ENCODE measurements around the gene MTAP.
A peak's percentile ranks its signal among the peaks of the same experiment; 100 is the strongest.

Gene MTAP

DNA sequence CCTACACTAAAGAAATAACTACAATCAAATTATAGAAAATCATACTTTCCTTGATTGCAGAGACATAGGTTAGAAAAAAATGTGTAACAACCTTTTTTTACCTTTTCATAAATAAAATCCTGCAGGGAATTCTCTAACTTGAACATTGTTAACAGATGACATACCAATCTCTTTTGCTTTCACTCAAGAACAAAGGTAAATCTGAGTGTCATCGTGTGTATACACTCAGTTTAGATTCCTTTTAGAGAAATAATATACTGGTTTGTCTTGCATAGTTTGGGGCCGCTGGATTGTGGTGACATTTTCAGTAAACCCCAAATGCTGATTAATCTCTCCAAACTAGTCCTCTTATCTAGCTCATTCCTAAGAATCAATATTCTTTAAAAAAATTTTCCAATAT is 20.8 kb upstream of the MTAP start:
- Mint-ChIP-seq H3K36me3 (ENCODE audit: low read depth) (no peaks in the 10 kb centered on the region), H3K4me1 (no peaks in the 10 kb centered on the region), H3K27me3 (ENCODE audit: low read depth, poor library complexity) (peaks cover 27% of the 10 kb centered on the region), H3K27ac (no peak overlapping the region), H3K4me3 (no peak overlapping the region), H3K9me3 (no peaks in the 10 kb centered on the region)
- TF ChIP-seq, protein P1, sequence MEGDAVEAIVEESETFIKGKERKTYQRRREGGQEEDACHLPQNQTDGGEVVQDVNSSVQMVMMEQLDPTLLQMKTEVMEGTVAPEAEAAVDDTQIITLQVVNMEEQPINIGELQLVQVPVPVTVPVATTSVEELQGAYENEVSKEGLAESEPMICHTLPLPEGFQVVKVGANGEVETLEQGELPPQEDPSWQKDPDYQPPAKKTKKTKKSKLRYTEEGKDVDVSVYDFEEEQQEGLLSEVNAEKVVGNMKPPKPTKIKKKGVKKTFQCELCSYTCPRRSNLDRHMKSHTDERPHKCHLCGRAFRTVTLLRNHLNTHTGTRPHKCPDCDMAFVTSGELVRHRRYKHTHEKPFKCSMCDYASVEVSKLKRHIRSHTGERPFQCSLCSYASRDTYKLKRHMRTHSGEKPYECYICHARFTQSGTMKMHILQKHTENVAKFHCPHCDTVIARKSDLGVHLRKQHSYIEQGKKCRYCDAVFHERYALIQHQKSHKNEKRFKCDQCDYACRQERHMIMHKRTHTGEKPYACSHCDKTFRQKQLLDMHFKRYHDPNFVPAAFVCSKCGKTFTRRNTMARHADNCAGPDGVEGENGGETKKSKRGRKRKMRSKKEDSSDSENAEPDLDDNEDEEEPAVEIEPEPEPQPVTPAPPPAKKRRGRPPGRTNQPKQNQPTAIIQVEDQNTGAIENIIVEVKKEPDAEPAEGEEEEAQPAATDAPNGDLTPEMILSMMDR (IDR thresholded peaks at IDR 0.05) = no peak
- DNase-seq = no peak

DNA sequence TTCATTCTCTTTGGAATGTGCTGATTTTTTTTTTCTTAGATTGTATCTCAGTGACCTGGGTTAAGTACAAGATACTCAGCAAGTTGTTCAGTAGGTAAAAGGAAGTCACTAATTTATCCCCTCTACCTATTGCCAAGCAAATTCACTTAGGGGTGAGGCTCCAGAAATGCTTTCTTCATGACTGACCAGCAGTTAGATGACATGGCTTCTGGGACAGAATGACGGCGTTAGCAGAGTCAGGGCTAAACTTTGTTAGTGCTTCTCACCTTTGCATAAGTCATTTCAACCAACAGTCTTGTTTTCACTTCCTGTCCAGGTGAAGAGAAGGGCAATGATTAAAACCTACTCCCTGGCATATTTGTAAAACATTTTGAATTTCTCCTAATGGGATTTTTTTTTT is 20.2 kb upstream of the MTAP start:
- DNase-seq = no peak
- no peak overlapping the region for H3K4me3 Mint-ChIP-seq
- peaks cover 32% of the 10 kb centered on the region for H3K27me3 Mint-ChIP-seq (ENCODE audit: low read depth, poor library complexity)
- TF ChIP-seq, protein P1 (IDR thresholded peaks at IDR 0.05) = no peak
- no peaks in the 10 kb centered on the region for H3K9me3 Mint-ChIP-seq
- no peaks in the 10 kb centered on the region for H3K36me3 Mint-ChIP-seq (ENCODE audit: low read depth)
- H3K4me1 Mint-ChIP-seq = no peaks in the 10 kb centered on the region
- H3K27ac Mint-ChIP-seq = no peak overlapping the region

DNA sequence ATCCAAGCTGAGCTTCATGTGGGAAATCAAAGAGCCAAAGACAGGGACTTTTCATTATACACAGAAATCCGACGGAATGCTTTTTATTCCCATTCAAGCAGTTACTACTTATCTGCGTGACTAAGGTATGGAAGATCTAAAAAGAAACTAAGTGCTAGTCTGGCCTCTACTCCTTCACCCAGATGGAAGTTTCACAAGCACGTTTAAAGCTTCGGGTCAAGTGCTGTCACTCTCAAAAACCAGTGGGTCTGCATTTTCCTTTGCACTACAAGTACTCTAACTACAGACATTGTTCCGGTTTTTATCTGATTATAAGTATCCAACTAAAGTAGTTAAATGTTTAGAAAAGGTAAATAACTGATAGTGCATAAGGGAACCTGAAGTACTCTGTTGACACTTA is 13.7 kb upstream of the MTAP start:
- Mint-ChIP-seq H3K27ac (no peak overlapping the region), H3K9me3 (no peaks in the 10 kb centered on the region), H3K36me3 (ENCODE audit: low read depth) (no peaks in the 10 kb centered on the region), H3K4me1 (no peaks in the 10 kb centered on the region), H3K4me3 (no peak overlapping the region), H3K27me3 (ENCODE audit: low read depth, poor library complexity) (peaks cover 40% of the 10 kb centered on the region)
- DNase-seq = no peak
- TF ChIP-seq, protein P1 (IDR thresholded peaks at IDR 0.05) = no peak

DNA sequence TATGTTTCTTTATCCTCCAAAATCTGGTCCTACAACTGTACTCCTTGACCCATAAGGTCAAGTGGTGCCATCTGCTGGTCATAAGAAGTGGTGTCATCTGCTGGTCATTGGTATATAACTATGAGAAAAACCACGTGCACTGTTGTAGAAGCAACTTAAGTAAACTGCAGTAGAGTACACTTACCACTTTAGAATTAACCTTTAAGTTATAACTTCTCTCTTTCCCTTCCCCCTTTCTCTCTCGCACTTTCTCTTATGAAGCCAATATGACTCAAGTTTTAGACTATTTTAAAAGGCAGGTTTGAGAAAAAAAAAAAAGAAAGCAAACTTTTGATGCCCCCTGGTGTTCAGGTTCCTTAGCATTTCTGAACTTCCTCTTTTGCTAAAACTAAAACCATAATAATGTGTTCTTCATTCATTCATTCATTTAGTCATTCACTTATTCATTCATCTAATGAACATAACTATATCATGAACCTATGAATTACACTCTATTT is 12.8 kb upstream of the MTAP start:
- H3K4me3 Mint-ChIP-seq = peak overlapping the region; percentile 60
- H3K4me1 Mint-ChIP-seq = no peaks in the 10 kb centered on the region
- H3K9me3 Mint-ChIP-seq = no peaks in the 10 kb centered on the region
- peak; percentile 52 for DNase-seq
- no peaks in the 10 kb centered on the region for H3K36me3 Mint-ChIP-seq (ENCODE audit: low read depth)
- TF ChIP-seq, protein P1 (IDR thresholded peaks at IDR 0.05) = peak; percentile 82
- H3K27me3 Mint-ChIP-seq (ENCODE audit: low read depth, poor library complexity) = peaks cover 34% of the 10 kb centered on the region
- H3K27ac Mint-ChIP-seq = no peak overlapping the region

DNA sequence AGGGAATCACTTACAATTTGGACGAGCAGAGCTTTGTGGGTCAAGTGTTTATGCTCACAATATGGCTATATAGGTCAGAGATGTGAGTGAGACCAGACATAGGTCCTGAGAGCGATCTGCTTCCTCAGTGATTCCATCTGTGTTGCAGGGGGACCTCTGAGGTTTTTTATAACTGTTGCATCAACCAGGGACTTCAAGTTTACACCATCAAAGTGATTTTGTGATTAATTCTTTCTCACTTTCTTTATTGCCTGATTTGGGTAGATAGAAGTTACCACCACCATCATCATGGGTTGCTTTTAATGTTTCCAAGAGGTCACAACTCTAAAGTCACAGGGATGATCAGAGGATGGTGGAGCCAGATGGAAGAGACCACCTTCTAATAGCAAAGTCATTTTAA is 7.0 kb upstream of the MTAP start:
- Mint-ChIP-seq H3K27ac (no peak overlapping the region), H3K9me3 (no peaks in the 10 kb centered on the region), H3K4me3 (no peak overlapping the region), H3K4me1 (no peaks in the 10 kb centered on the region), H3K36me3 (ENCODE audit: low read depth) (no peaks in the 10 kb centered on the region), H3K27me3 (ENCODE audit: low read depth, poor library complexity) (peaks cover 52% of the 10 kb centered on the region)
- DNase-seq = no peak
- TF ChIP-seq, protein P1 (IDR thresholded peaks at IDR 0.05) = no peak

DNA sequence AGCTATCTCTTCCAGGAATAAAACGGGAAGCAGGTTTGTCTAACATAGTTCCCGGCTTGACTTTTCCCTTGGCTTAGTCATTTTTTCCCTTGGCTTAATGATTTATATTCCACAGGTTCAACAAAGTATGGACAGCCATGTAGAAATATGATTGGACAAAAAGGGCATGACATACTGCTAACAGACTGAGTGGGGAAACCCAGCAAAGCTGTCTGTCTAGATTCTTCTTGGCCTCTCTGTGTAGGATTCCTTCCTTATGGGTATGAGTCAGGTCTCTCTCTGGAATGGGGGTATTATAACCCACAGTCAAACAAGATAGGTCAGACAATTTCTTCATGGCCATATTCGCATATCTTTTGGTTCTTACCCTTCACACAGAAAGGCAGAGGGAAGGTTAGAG is 5.7 kb upstream of the MTAP start:
- TF ChIP-seq, protein P1 (IDR thresholded peaks at IDR 0.05) = no peak
- no peak overlapping the region for H3K27ac Mint-ChIP-seq
- DNase-seq = no peak
- no peaks in the 10 kb centered on the region for H3K9me3 Mint-ChIP-seq
- no peak overlapping the region for H3K4me3 Mint-ChIP-seq
- H3K4me1 Mint-ChIP-seq = peaks cover 5% of the 10 kb centered on the region
- H3K27me3 Mint-ChIP-seq (ENCODE audit: low read depth, poor library complexity) = peaks cover 64% of the 10 kb centered on the region
- no peaks in the 10 kb centered on the region for H3K36me3 Mint-ChIP-seq (ENCODE audit: low read depth)

Measured in nephron progenitor cell (in vitro differentiated cells).